HepG2 (cell line): ENCODE data around the gene GAL3ST2. TPM values are rescaled to one million over a fixed set of nuclear protein-coding genes. Genes with fewer than 3 reads are reported as not detected.
A peak's percentile ranks its signal among the peaks of the same experiment; 100 is the strongest.

Source experiments
- ATAC-seq: fragments of 200-7000 bp; cut with Tn5 transposase; 3 replicates; pipeline ENCODE4 v1.9.1; 2020; ENCODE audit warnings: mild to moderate bottlenecking, moderate library complexity
- BruUV-seq: library from RNA; stranded (reverse); fragments of 400-500 nt; replicated peaks from 2 replicates; lab custom pipeline; 2021; lab: Mats Ljungman, UMichigan
- CTCF ChIA-PET: fragments of 300-600 bp; formaldehyde crosslinking; extraction: SDS; loops from one replicate; lab custom pipeline; 2021; ENCODE audit warnings: low total read pairs, inconsistent platforms, low intra/inter-chr PET ratio; lab: Yijun Ruan, JAX
- POLR2A ChIA-PET: fragments of 350-600 bp; sonication (Branson Sonifier 250); formaldehyde crosslinking; loops from one replicate; lab custom pipeline; 2020; ENCODE audit warnings: antibody characterized with exemption, inconsistent platforms; lab: Yijun Ruan, JAX
- DNase-seq: peaks from one replicate; pipeline ENCODE4 v3.0.0-alpha.2; 2015; ENCODE audit warnings: low spot score
- FAIRE-seq: peaks from 3 replicates; lab custom pipeline; 2011; peaks lifted over from hg19 to GRCh38; lab: Jason Lieb, UNC
- H2AFZ ChIP-seq: one replicate; pipeline ENCODE4 v1.6.1; 2011; ENCODE audit warnings: low read length, inconsistent platforms
- H3K27ac ChIP-seq: fragments of 300-600 bp; 3 replicates; pipeline ENCODE4 v1.8.0; 2011; ENCODE audit warnings: mixed run types, mild to moderate bottlenecking, mixed read lengths, low read length, inconsistent platforms; ENCODE audit not compliant: insufficient read depth; ENCODE audit errors: extremely low read length
- H3K27me3 ChIP-seq, 2 experiments: fragments of 200-600 bp in 1 of 2; 2 replicates in 1 of 2; 3 replicates in 1 of 2; pipeline versions ENCODE4 v1.6.0 to v1.8.0; 2011; ENCODE audit warnings: low read length in 2 of 2, mild to moderate bottlenecking in 2 of 2, moderate library complexity in 2 of 2, inconsistent platforms in 1 of 2; ENCODE audit not compliant: insufficient read depth in 2 of 2, control insufficient read depth in 1 of 2
- H3K36me3 ChIP-seq, 2 experiments: fragments of 200-600 bp in 1 of 2; replicated peaks in 1 of 2; 2 replicates in 1 of 2; 3 replicates in 1 of 2; pipeline versions ENCODE4 v1.5.1 to v1.8.0; 2011; ENCODE audit warnings: low read length in 2 of 2, inconsistent platforms in 1 of 2; ENCODE audit not compliant: insufficient read depth in 2 of 2, control insufficient read depth in 1 of 2
- H3K4me1 ChIP-seq: 2 replicates; pipeline ENCODE4 v1.5.1; 2012; ENCODE audit warnings: low read length, inconsistent platforms; ENCODE audit not compliant: insufficient read depth
- H3K4me2 ChIP-seq: 2 replicates; pipeline ENCODE4 v1.6.0; 2011; ENCODE audit warnings: low read depth, low read length, inconsistent platforms
- H3K4me3 ChIP-seq, 3 experiments: fragments of 200-600 bp in 1 of 3; sonication (generic), shearing (Covaris generic) in 1 of 3; replicated peaks in 1 of 3; 2 replicates each; pipeline ENCODE4 v1.5.1; 2011 to 2016; ENCODE audit warnings: low read length in 3 of 3, inconsistent platforms in 2 of 3, low read depth in 2 of 3, mild to moderate bottlenecking in 2 of 3, control low read depth in 1 of 3, mixed read lengths in 1 of 3; ENCODE audit not compliant: insufficient read depth in 1 of 3
- H3K79me2 ChIP-seq: one replicate; pipeline ENCODE4 v1.6.1; 2011; ENCODE audit warnings: low read length, inconsistent platforms; ENCODE audit not compliant: insufficient read depth
- H3K9ac ChIP-seq: 2 replicates; pipeline ENCODE4 v1.6.0; 2011; ENCODE audit warnings: mild to moderate bottlenecking, low read depth, low read length, inconsistent platforms; ENCODE audit not compliant: insufficient read depth
- H3K9me3 ChIP-seq: 2 replicates; pipeline ENCODE4 v1.5.1; 2012; ENCODE audit warnings: mild to moderate bottlenecking, low read length
- H4K20me1 ChIP-seq: 2 replicates; pipeline ENCODE4 v1.6.0; 2011; ENCODE audit warnings: inconsistent platforms, mild to moderate bottlenecking, low read length, moderate library complexity; ENCODE audit not compliant: insufficient read depth
- HNRNPL ChIP-seq: fragments of 200-400 bp; formaldehyde crosslinking; IDR thresholded peaks from 2 replicates; pipeline ENCODE4 v1.6.1; 2017; ENCODE audit warnings: mild to moderate bottlenecking, low read depth, low read length
- IKZF1 ChIP-seq: fragments of 450-650 bp; IDR thresholded peaks from 2 replicates; pipeline ENCODE4 v1.7.1; 2016
- TEAD3 ChIP-seq: optimal IDR thresholded peaks from 2 replicates; pipeline ENCODE3; 2016; ENCODE audit warnings: borderline replicate concordance
- ZNF160 ChIP-seq: sonication (generic); formaldehyde crosslinking; IDR thresholded peaks from 2 replicates; pipeline ENCODE4 v1.8.0; 2022; ENCODE audit warnings: mild to moderate bottlenecking, inconsistent platforms, missing genetic modification reagents
- ZNF430 ChIP-seq: sonication (generic); formaldehyde crosslinking; IDR thresholded peaks from 2 replicates; pipeline ENCODE4 v1.9.0; 2021; ENCODE audit warnings: mild to moderate bottlenecking, missing genetic modification reagents
- ZNF563 ChIP-seq: sonication (generic); formaldehyde crosslinking; IDR thresholded peaks from 2 replicates; pipeline ENCODE4 v1.8.0; 2022; ENCODE audit warnings: mild to moderate bottlenecking, moderate library complexity, missing genetic modification reagents
- WGBS: methylation state at CpG from one replicate; pipeline ENCODE4 v1.1.6; 2017; ENCODE audit warnings: low lambda C conversion rate; 5-methylcytosine and 5-hydroxymethylcytosine counted together
- in situ Hi-C: cut with HindIII; loops from 2 replicates; pipeline ENCODE4 v1.10.0; 2017; ENCODE audit warnings: low pct_unique_long_range_greater_than_20kb; ENCODE audit not compliant: extremely low pct_ligation_motif_present
- intact Hi-C: fragments of 100-400 bp; cut with micrococcal nuclease; formaldehyde crosslinking; loops from one replicate; pipeline ENCODE4 v1.10.0; 2022; ENCODE audit not compliant: unreplicated experiment
- polyA plus RNA-seq, 8 experiments: library from polyadenylated mRNA; depleted of rRNA in 3 of 8; stranded (reverse) in 7 of 8; unstranded in 1 of 8; fragments of >200 nt; fragmentation: Illumina TruSeq in 4 of 8; extraction: Trizol in 4 of 8; gene quantifications; 2 replicates each; pipeline versions ENCODE4 v1.2.1 to v1.2.3, GENCODE V29; 2011 to 2016; ENCODE audit warnings: low read depth in 4 of 8, missing spikeins in 1 of 8, mixed read lengths in 1 of 8; ENCODE audit not compliant: insufficient read depth in 1 of 8
- total RNA-seq, 5 experiments: library from RNA; depleted of rRNA; stranded (reverse); fragments of >200 nt; fragmentation: Illumina TruSeq; extraction: Trizol; gene quantifications; 2 replicates each; pipeline ENCODE4 v1.2.3, GENCODE V29; 2016; ENCODE audit warnings: low read depth in 1 of 5
- TF ChIP-seq, protein P1 (sequence below): sonication (generic); formaldehyde crosslinking; IDR thresholded peaks from 2 replicates; pipeline ENCODE4 v1.4.0; 2020; ENCODE audit warnings: mild to moderate bottlenecking, missing genetic modification reagents

Gene GAL3ST2
- total and polyA plus RNA-seq, 2 of the 13 experiments (the other 11 are each of a cell fraction or from before 2014, with no cell fraction given): 0.17 to 0.20 TPM

DNA sequence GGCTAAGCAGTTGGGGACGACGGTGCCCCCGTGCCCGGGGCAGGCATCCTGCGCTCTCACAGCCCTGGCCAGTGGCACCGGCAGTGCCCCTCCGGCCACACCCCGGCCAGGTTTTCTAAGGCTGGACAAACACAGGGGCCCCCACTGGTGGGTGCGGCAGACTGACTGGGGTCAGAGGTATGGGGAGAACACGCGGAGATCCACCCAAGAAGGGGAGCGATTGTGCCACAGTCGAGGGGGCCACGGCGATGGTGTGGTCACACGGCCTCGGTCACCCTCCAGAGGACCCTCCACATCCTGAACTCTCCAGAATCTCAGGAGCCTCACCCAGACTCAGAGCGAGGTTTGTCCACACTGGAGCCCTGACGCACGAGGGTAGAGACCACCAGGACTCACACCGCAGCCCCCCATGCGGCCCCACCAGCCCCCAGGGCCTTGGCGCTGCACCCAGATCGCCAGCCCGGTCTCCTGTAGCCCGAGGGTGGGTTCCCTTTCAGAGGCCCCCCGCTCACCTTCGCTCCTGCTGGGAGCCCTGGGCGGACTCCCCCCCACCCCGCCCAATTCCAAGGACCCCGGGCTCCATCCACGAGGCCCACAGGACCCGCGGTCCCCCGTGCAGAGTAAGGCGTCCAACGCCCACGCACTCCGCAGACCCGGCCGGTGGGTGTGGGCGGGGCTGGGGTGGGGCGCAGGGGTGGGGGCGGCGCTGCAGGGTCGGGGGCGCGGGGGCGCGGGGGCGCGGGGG lies 66.9 kb downstream of the GAL3ST2 start:
- FAIRE-seq (no peak), DNase-seq (no peak)
- Histone ChIP-seq H3K9ac (no peak overlapping the region), H3K36me3 (no peaks in the 10 kb centered on the region), H3K27ac (no peak overlapping the region), H3K4me2 (peak overlapping the region; percentile 67), H3K4me3 (peak overlapping the region in 1 of 3 experiments; percentile 55; a peak in 1 of 6 replicates), H3K4me1 (peaks cover 27% of the 10 kb centered on the region), H4K20me1 (no peaks in the 10 kb centered on the region; the same call in 1 of the 2 replicates), H3K79me2 (no peaks in the 10 kb centered on the region)
- intact Hi-C loops: no loop called here
- BruUV-seq: no TSS peak
- 75% methylated on average over 48 of the region's 52 CpGs for WGBS
- TF ChIP-seq, protein P1, sequence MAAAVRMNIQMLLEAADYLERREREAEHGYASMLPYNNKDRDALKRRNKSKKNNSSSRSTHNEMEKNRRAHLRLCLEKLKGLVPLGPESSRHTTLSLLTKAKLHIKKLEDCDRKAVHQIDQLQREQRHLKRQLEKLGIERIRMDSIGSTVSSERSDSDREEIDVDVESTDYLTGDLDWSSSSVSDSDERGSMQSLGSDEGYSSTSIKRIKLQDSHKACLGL (CRISPR knock-in tag): 0 out of 2 replicates have a peak, but pooled peaks have one; percentile 11
- no peak for TF ChIP-seq TEAD3 (CRISPR knock-in tag)
- no peak for TF ChIP-seq ZNF430 (CRISPR knock-in tag)
- TF ChIP-seq ZNF160 (CRISPR knock-in tag): no peak
- TF ChIP-seq HNRNPL: 0 out of 2 replicates have a peak, but pooled peaks have one; percentile 41
- no peak for TF ChIP-seq IKZF1
- TF ChIP-seq ZNF563 (CRISPR knock-in tag): no peak
- TF ChIP-seq, all 625 proteins: peak for 2
- ATAC-seq: peak; percentile 9; the same call in 2 of the 3 replicates
- peaks cover 17 to 57% of the 10 kb centered on the region in 2 experiments for H3K27me3 ChIP-seq
- H3K9me3 ChIP-seq: no peaks in the 10 kb centered on the region
- POLR2A ChIA-PET: no interaction called here
- H2AFZ ChIP-seq: no peak overlapping the region
- in situ Hi-C loops: no loop called here
- CTCF ChIA-PET: no interaction called here
